ENCODE results near the gene DOCK2. TPM values are rescaled to one million over a fixed set of nuclear protein-coding genes. Genes with fewer than 3 reads are reported as not detected.

Gene DOCK2
- total RNA-seq, 1 experiment from 2014 or later, result 1.4 TPM

DNA sequence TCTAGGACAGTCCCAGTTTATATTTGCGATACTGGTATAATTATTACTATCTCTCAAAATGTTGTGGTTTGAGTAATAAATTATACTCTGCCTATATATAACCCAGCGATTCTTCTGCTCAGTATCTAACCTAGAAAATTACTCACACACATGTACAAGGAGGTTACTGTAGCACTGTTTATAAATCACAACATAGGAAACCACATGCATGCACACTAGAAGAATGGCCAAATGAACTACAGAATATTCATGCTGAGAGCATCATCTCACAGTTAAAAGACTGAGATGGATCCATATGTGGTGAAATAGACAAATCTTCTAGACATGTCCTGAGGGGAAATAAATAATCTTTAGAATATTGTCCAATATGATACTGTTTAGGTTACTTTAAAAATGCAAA, 281.2 kb downstream of the DOCK2 start:
- no peaks in the 10 kb centered on the region for H3K9me3 ChIP-seq (ENCODE audit: control insufficient read depth, insufficient read depth, low read depth, low read length)
- H3K27me3 ChIP-seq (ENCODE audit: control insufficient read depth, insufficient read depth, low read length), result no peaks in the 10 kb centered on the region
- CTCF ChIA-PET, result no interaction called here
- intact Hi-C loops (cut with micrococcal nuclease; ENCODE audit: unreplicated experiment) (no loop called here), in situ Hi-C loops (cut with HindIII; ENCODE audit: low pct_unique_long_range_greater_than_20kb, low sequenced_read_pairs) (no loop called here)
- no peak for ATAC-seq
- TF ChIP-seq REST (IDR thresholded peaks at IDR 0.05; ENCODE audit: insufficient read depth in 1 of 2, low read depth in 2 of 2, low read length in 1 of 2), result no peak
- no peak for TF ChIP-seq TCF7L2 (IDR thresholded peaks at IDR 0.05; ENCODE audit: low read depth, low read length)
- no peak for TF ChIP-seq CTCF (IDR thresholded peaks at IDR 0.05)
- TF ChIP-seq POLR2AphosphoS5 (IDR thresholded peaks at IDR 0.05; ENCODE audit: low read depth, low read length), result no peak
- TF ChIP-seq SIN3A (IDR thresholded peaks at IDR 0.05; ENCODE audit: borderline replicate concordance, insufficient read depth, low read depth, low read length), result no peak
- POLR2A ChIA-PET, result interaction anchor here (0.7 kb wide), 1 partner anchor 8 kb away, joined by 3 read pairs; no protein-coding TSS in a partner anchor
- H3K27ac ChIP-seq (ENCODE audit: low read length), result no peak overlapping the region
- no TSS peak for BruUV-seq (replicated peaks)
- no peak overlapping the region for H3K4me3 ChIP-seq (ENCODE audit: low read depth in 2 of 2, low read length in 2 of 2)
- H3K4me1 ChIP-seq (ENCODE audit: control insufficient read depth, insufficient read depth, low read length), result no peaks in the 10 kb centered on the region
- no peak for DNase-seq (ENCODE audit: low read depth, low spot score)
- no peaks in the 10 kb centered on the region for H3K36me3 ChIP-seq (ENCODE audit: control insufficient read depth, insufficient read depth, low read length)

- CTCF ChIA-PET, result no interaction called here
- no peaks in the 10 kb centered on the region for H3K27me3 ChIP-seq (ENCODE audit: control insufficient read depth, insufficient read depth, low read length)
- POLR2A ChIA-PET, result interaction anchor here (0.6 kb wide), 1 partner anchor 37 kb away, joined by 3 read pairs; no protein-coding TSS in a partner anchor
- no peaks in the 10 kb centered on the region for H3K4me1 ChIP-seq (ENCODE audit: control insufficient read depth, insufficient read depth, low read length)
- ATAC-seq, result no peak
- no peaks in the 10 kb centered on the region for H3K9me3 ChIP-seq (ENCODE audit: control insufficient read depth, insufficient read depth, low read depth, low read length)
- in situ Hi-C loops (cut with HindIII; ENCODE audit: low pct_unique_long_range_greater_than_20kb, low sequenced_read_pairs), result no loop called here
- TF ChIP-seq SIN3A (IDR thresholded peaks at IDR 0.05; ENCODE audit: borderline replicate concordance, insufficient read depth, low read depth, low read length) (no peak), REST (IDR thresholded peaks at IDR 0.05; ENCODE audit: insufficient read depth in 1 of 2, low read depth in 2 of 2, low read length in 1 of 2) (no peak), POLR2AphosphoS5 (IDR thresholded peaks at IDR 0.05; ENCODE audit: low read depth, low read length) (no peak), TCF7L2 (IDR thresholded peaks at IDR 0.05; ENCODE audit: low read depth, low read length) (no peak), CTCF (IDR thresholded peaks at IDR 0.05) (no peak)
- no peak overlapping the region for H3K27ac ChIP-seq (ENCODE audit: low read length)
- BruUV-seq (replicated peaks), result no TSS peak
- intact Hi-C loops (cut with micrococcal nuclease; ENCODE audit: unreplicated experiment), result no loop called here
- no peaks in the 10 kb centered on the region for H3K36me3 ChIP-seq (ENCODE audit: control insufficient read depth, insufficient read depth, low read length)
- DNase-seq (ENCODE audit: low read depth, low spot score), result no peak
- no peak overlapping the region for H3K4me3 ChIP-seq (ENCODE audit: low read depth in 2 of 2, low read length in 2 of 2)
Measured at GRCh38 chr5:169920474-169920873, 283.4 kb downstream of the DOCK2 start.
